Activated CD4-positive, CD25-positive, alpha-beta regulatory T cell (primary cell): ENCODE results near the gene HAUS6.
"Not testable (repeated sequence)": the region's sequence is repeated elsewhere in the genome, so short reads cannot be mapped to it uniquely, and the experiment has no call there.

Source experiments
- DNase-seq, 4 experiments: peaks; one replicate each; lab custom pipeline; 2025; lab: John Stamatoyannopoulos, UW

Gene HAUS6

DNA sequence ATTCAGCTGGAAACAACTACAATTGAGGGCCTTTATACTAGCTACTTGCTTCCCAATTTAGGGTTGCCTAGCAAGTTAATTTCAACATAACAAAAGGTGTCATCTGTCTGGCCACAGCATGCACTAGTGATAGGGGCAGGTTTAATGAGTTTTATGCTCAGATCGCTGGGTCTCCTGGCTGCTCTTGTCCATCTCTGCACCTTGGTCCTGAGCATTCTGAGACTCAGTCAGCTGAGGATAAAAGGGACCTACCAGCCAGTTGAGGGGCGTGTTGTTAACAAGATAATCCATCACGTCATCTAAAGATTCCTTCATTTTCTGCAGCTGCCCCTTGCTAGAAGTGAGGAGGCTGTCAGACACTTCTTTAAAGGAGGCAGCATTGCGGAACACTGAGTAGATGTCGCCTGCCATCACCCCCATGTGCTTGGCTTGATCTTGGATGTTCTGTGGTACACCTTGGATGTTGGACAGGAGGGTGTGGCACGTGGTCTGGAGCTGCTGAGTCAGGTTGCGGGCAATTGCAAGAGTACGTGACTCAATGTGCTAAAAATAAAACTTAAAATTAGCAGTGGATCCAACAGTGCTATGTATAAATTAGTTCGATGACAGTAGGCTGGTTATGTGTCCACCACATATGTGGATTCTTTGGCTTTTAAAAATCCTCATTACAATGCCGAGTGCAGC is 13.5 kb upstream of the HAUS6 start:
- no peak for DNase-seq

- no peak for DNase-seq
Observed at GRCh38 chr9:19114680-19115270, 12.1 kb upstream of the HAUS6 start.

DNA sequence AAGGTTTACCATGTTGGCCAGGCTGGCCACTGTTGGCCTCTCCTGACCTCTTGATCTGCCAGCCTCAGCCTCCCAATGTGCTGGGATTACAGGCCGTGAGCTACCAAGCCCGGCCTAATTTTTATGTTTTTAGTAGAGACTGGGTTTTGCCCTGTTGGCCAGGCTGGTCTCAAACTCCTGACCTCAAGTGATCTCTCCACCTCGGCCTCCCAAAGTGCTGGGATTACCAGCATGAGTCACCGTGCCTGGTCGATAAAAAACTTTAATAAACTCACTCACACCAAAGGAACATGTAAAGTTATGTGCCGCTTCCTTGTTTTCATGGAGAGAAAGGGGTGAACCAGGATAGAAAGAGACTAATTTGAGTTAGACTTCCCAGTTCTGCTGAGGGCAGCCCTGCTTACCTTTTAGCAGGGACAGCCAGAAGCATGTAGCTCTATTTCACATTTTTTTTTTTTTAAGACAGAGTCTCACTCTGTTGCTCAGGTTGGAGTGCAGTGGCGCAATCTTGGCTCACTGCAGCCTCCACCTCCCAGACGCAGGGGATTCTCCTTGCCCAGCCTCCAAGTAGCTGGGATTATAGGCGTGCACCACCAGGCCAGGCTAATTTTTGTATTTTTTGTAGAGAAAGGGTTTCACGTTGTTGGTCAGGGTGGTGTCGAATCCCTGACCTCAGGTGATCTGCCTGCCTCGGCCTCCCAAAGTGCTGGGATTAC is 11.4 kb upstream of the HAUS6 start:
- no peak for DNase-seq

- not testable (repeated sequence) for DNase-seq
Observed at GRCh38 chr9:19113064-19113611, 10.4 kb upstream of the HAUS6 start.

DNA sequence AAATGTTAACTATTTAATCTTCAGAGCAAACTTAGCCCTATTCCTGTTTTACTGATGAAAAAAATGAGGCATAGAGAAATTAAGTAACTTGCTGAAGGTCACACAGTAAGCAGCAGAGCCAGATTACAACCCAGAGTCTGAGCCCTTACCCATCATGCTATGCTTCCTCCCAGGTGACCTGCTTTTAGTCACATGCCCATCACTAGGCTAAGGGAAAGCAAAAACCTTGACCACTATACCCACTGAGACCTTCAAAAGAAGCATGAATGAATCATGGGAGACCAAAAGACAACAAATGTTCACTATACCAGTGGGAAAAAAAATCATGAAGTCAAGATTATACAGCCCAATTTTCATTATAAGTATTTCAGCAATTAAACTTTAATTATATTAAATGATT is 5.3 kb upstream of the HAUS6 start:
- DNase-seq: no peak

DNA sequence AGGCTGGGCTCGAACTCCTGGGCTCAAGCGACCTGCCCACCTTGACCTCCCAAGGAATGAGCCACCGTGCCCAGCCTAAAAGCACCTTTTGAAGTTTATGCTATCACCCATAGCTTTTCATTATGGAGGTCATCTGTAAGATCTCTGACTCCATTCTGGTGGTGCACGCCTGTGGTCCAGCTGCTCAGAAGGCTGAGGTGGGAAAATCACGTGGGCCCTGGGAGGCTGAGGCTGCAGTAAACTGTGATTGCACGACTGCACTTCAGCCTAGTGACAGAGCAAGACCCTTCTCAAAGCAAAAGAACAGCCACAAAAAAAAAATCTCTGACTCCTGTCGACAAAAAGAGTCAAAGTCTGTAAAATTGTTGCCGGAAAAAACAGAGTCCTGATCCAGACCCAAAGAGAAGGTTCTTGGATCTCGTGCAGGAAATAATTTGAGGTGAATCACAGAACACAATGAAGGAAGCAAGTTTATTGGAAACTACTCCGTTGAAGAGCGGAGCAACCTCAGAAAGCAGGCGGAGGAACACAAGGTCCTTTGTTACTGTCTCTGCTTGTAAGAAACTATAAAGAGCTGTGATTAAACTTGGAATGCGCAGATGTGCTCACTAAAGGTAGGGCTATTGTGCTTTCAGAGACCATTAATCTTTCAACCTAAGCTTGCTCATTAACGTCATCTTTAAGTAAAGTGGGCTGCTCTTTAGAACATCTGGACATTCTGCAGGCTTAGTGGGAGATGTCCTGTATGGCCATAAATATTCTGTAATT is 2.0 kb upstream of the HAUS6 start:
- no peak for DNase-seq

DNA sequence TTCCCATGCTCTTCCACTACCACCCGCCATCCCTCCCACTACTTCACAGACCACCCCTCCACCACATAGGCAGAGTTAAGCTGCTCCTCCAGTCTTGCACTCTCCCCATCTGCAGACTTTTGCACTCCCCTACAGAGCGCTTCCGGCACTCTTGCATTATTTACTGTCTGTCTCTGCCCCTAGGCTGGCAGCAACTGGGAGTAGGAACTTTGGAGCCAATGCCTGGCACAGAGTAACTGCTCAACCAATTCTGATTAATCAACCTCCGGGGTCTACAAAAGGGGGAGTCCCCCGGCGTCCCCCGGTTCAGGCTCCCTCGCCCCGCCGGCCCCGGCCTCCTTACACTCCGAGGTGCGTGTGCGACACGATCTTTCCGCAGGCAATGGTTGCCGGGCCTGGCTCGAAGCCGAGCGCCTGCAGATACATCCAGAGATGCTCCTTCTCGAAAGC is 498 bp downstream of the HAUS6 start:
- DNase-seq: peak in 2 of 4 experiments; percentile 14 to 19

- no peak for DNase-seq
Observed at GRCh38 chr9:19101203-19101602, 1.5 kb downstream of the HAUS6 start.

DNA sequence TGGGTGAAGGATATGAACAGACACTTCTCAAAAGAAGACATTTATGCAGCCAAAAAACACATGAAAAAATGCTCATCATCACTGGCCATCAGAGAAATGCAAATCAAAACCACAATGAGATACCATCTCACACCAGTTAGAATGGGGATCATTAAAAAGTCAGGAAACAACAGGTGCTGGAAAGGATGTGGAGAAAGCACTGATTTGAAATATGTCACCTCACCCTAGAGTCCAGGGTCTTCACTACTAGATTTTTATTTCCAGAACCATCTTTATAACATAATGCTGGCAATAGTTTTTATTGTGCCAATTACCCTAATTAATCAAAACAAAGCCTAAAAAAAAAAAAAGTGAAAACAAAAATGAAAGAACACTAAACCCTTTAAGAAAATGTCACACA is 5.3 kb downstream of the HAUS6 start:
- not testable (repeated sequence) for DNase-seq

GRCh38 chr9:19087106-19088000 is 15.4 kb downstream of the HAUS6 start:
- DNase-seq: no peak

- no peak for DNase-seq
Observed at GRCh38 chr9:19085295-19085694, 17.4 kb downstream of the HAUS6 start.

- no peak for DNase-seq
Observed at GRCh38 chr9:19074836-19075235, 27.9 kb downstream of the HAUS6 start.

DNA sequence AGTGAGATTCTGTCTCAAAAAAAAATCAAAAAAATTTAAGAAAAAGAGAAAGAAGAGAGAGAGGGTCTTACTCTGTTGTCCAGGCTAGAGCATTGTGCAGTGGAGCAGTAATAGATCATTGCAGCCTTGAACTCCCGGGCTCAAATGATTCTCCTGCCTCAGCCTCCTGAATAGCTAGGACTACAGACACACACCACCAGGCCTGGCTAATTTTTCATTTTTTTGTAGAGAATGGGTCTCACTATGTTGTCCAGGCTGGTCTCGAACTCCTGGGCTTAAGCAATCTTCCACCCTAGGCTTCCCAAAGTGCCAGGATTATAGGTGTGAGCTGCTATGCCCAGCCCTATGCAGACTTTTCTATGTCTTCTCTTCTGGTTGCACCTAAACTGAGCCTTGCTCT is 28.5 kb downstream of the HAUS6 start:
- no peak for DNase-seq

- DNase-seq: no peak
Observed at GRCh38 chr9:19057033-19057432, 45.7 kb downstream of the HAUS6 start.

- DNase-seq: no peak
Observed at GRCh38 chr9:19050637-19051591, 51.8 kb downstream of the HAUS6 start.

DNA sequence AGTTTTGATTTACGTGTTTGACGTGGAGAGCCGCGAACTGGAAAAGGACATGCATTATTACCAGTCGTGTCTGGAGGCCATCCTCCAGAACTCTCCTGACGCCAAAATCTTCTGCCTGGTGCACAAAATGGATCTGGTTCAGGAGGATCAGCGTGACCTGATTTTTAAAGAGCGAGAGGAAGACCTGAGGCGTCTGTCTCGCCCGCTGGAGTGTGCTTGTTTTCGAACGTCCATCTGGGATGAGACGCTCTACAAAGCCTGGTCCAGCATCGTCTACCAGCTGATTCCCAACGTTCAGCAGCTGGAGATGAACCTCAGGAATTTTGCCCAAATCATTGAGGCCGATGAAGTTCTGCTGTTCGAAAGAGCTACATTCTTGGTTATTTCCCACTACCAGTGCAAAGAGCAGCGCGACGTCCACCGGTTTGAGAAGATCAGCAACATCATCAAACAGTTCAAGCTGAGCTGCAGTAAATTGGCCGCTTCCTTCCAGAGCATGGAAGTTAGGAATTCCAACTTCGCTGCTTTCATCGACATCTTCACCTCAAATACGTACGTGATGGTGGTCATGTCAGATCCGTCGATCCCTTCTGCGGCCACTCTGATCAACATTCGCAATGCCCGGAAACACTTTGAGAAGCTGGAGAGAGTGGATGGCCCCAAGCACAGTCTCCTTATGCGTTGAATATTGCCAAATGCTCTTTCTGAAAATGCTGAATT is 52.6 kb downstream of the HAUS6 start:
- DNase-seq: no peak

DNA sequence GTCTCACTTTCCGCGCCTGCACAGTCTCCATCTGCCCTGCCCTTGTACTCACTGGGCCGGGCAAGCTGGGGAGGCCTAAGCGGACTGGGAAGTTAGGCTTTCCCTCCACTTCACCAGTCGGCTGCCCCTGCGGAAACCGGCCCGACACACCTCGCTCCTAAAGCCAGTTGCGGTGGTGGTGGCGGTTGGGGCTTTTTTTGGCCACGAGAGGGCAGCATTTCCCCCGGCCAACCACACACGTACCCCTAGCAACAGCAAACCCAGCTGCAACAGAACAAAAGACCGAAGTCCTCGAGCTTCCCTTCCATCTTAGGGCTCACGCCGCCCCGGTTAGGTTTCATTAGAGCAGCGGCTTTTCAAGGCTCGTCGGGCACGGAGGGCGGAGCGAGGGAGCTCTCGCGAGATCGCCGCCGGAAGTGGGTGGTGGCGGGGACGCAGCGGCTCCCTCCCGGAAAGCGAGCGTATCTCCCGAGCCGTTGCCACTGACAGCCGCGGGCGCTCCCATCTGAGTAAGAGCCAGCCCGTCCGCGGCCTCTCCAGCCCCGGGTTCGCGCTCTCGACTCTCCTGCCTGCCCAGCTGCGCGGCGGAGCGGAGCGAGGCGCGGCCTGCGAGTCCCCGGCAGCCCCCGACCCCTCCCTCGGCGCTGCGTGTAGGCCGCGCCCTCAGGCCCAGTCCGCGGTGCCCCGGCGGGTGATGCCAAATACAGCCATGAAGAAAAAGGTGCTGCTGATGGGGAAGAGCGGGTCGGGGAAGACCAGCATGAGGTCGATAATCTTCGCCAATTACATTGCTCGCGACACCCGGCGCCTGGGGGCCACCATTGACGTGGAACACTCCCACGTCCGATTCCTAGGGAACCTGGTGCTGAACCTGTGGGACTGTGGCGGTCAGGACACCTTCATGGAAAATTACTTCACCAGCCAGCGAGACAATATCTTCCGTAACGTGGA is 53.5 kb downstream of the HAUS6 start, which contains the start of gene RRAGA:
Gene RRAGA, plus strand, starts transcription at position 462 of the 951 bp plus-strand sequence. Its CDS starts 233 bp downstream, at position 695.
- DNase-seq: peak; percentile 88 to 90 (median 90)

- no peak for DNase-seq
Observed at GRCh38 chr9:19036611-19037010, 66.1 kb downstream of the HAUS6 start.
